Stimulated activated CD4-positive, alpha-beta T cell treated with anti-CD3 and anti-CD28 coated beads, TNF-alpha, amount 100 ng/mL, for 4 hours (primary cell): ENCODE data around the gene PSMB3.
A peak's percentile ranks its signal among the peaks of the same experiment; 100 is the strongest.

Source experiments
- DNase-seq, 3 experiments: peaks; one replicate each; pipeline ENCODE4 v3.0.0-alpha.2; 2020; ENCODE audit warnings: low read depth in 3 of 3

Gene PSMB3

DNA sequence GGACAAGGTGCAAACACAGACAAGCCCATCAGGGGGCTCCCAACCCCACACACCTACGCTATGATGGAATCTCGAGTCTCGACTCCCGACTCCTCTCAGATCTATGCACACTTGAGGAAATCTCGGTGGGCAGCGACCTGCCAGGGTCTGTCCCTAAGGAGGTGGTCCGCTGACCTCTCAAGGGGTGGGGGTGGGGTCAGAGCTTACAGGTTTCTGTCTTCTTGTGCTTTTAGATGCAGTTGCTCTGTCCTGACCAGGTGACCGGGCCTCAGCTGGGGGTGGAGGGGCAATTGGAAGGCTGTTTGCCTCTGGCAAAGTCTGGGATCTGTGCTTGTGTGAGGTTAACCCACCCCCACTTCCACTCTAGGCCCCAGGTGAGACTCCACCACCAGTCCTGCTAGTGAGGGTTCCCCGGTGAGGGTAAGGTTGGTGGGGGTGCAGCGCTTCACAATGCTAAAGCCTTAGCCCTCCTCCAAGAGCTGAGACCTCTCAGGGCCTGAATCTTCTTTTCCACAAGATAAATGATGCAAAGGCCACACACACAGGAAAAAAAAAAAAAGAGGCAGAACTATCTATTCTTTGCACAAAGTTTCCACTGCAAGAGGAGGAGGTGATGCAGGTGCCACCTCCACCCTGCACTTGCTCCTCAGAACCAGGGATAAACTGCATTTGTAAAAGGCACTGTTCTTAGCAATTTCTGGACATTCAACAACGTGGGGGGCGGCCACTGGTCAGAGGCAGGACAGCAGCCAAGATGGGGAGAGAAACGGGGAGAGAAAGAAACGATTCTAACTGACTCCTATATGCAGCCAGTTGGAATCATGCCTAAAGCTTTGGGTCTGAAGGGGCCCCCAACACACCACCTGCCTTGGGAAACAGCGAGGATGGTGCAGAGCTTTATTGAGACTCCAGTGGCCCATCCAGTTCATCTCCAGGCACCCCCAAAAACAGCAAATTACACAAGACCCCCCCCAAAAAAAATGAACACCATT is 18.3 kb upstream of the PSMB3 start:
- no peak for DNase-seq

DNA sequence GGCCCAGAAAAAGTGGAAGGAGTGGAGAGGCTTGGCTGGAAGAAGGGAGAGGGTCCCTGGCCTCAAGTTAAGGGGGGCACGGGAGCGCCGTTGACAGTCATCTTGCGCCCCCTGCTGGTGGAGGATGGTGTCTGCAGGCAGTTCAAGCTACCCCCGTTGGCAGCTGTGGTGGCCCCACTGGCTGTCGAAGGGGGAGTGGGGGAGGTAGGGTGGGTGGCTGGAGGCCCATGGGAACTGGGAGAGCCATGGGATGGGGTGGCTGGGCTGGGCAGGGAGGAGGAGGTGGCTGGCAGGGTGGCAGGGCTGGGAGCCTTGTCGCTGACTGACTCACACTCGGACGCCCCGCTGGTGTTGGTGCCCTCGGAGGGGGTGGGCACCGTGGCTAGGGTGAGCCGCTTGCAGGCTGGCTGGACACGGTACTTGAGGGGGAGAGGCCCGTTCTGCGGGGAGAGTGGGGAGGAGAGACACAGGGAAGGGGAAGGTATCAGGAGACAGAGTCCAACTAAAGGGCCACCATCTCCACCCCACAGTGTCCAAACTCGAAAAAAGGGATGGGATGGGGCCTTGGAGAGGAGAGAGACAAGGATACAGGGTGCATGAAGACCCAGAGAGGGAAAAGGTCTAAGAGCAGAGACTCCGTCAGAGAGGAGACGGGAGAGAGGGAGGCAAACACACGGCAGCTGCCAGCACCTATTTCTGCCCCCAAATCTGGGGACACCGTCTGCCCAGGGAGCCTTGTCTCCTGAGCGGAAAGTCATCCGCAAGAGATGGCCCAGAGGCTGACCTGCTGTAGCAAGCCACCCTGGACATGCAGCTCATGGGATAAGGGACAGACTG is 17.2 kb upstream of the PSMB3 start:
- peak; percentile 59 to 72 (median 70) for DNase-seq

DNA sequence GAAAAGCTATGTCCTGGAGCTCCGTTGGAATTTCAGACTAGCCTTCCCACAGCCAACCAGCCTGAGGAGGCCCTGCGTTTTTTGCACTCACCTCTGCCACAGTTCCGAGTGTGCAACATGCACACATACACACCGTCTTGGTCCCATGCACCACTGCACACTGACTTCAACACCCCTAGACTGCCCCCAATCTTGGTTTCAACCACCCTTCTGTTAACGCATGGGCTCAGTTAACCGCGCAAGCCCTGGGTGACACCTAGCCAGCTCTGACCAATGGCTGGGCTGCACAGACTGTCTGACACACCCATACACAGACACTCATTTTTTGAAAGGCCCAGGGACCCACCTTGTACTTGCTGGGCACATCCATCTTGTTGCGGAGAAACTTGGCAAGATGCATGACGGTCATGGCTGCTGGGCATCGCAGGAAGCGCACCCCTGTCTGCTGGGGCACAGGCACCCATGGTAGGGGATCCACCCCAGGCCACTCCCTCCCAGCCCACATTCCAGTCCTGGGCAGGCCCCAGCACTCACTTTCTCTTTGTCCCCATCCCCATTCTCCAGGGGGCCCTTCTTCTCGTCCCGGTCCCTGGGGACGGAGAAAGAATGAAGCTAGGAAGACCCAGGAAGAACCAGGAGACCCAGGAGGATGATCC is 14.4 kb upstream of the PSMB3 start:
- DNase-seq = no peak

DNA sequence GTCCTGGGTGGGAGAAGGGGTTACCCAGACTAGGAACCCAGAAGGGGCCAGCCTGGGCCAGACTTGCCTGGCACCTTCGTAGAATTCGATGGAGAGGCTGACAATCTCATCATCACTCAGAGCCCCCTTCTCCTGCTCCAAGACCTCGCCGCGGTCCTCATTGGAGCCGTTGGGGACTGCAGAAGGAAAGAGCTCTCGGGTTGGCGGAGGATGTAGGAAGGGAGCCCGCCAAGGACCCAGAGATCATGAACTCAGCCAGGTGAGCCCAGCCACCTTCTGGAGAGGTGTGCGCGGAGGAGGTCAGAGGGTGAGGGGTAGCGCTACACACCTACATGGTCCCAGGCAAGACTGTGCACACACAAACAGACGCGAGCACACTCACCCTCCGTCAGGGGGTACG is 13.9 kb upstream of the PSMB3 start:
- DNase-seq = no peak

DNA sequence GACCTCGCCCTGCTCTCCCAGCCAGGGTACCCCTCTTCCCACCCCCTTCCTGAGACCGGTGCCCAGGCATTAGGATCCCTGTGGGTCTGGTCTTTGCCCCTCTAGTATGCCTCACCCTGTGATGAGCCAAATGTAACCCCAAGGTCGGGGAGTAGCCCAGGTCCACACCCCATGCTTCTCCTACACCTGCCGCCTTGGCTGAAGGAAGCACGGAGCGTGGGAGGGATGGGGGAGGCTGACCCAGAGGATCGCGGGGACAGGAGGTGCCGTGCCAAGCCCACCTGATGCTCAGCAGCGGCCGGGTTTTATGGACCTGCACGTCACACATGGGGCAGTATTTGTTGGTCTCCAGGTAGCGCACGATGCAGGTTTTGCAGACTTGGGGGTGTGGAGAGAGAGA is 13.2 kb upstream of the PSMB3 start:
- DNase-seq = no peak

DNA sequence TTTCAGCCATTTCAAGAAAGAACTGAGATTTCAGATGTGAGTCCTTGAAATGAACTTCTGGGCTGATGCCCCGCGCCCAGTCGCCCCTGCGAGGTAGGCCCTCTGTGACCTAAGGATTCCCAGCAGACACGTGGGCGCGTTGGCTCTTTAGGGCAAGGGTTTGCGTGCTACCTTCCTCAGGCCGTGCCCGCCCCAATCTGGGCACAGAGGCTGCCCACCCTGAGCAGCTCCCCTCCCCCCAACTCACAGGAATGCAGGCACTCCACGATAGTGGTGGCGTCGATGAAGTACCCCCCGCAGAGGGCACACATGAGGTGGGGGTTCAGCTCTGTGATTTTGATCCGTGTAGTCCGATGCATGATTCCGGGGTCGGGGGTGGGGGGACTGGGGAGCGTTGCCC is 12.5 kb upstream of the PSMB3 start:
- no peak for DNase-seq

DNA sequence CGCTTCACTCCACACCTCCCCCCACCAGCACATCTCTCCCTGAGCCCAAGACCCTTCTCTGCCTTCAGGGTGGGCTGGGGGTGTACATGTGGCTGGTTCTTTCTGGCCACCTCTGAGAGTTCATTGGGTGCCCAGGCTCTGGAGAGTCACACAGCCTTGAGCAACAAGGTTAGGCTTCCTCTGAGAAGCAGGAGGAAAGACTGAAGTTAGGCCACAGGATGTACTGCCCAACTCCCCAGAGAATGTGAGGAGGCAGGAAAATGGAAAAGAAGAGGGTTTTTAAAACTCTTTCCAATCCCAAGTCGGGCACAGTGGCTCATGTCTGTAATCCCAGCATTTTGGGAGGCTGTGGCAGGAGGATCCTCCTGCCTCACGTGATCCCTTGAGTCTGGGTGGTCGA is 11.7 kb upstream of the PSMB3 start:
- DNase-seq = no peak

DNA sequence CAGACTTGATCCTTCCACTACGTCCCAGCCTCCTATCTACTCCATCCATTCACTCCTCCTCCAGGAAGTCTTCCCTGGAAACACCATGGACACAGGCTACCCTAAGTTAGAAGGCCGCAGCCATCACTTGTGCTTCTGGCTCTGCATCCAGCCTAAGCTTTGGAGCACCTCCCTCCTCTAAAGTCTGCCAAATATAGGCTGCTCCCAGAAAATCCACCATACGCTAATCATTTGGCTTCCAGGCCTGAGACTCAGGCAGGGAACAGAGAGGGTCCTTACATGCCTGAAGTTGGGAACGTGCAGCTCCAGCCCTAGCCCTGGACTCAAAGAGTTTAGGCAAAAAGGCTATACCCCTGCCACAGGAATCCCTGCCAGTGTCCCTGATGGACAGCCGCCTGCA is 11.1 kb upstream of the PSMB3 start:
- DNase-seq = no peak

DNA sequence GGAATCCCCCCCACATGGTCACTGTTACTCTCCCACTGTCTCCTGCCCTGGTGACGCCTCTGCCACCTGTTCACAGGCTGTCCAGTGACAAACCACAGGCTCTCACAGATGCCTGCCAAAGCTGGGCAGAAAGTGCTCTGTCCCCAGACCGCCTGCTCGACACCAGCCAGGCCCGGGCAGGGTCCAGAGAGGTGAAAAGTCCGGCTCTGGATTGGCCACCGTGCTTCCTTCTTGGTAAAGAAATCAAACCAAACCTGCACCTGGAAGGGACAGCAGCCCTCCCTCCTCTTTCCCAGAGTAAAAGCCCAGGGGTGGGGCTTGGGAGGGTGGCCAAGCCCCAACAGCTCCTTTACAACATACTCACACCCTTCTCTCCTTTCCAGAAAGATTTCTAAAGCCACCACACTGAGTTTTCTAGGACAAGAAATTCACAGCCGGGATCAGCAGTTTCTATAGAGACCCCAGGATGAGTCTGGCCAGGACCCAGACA is 10.6 kb upstream of the PSMB3 start:
- no peak for DNase-seq

DNA sequence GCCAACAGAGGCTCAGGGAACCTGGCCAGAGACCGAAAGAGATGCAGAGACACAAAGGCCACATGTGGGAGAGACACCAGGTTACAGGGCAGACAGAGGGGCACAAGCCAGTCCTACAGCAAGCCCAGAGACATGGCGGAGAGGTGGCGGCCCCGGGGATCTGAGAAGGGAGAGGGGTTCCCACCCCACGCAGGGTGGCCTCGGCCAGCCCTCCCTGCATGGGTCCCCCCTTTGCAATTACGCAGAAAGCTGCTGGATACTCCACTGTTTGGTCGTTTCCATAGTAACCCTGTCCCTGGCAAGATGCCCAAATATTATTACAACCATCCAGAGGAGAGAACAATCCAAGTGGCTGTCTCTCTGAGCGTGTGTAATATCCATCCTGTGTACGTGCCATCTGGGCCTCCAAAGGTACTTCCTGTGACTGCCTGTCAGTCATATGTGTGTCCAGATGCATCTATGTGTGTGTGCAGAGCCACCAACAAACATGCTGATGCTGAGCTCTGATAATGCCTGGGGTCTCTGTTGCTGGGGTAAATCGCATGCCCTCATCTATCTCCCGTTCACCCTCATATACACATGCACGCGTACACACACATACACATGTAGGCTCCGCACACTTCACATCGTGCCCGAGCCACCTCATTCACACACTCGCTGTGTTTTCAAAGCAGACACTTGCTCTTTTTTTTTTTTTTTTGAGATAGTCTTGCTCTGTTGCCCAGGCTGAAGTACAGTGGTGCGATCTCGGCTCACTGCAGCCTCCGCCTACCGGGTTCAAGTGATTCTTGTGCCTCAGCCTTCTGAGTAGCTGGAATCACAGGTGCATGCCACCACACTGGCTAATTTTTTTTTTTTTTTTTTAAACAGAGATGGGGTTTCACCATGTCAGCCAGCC is 9.9 kb upstream of the PSMB3 start:
- no peak for DNase-seq

DNA sequence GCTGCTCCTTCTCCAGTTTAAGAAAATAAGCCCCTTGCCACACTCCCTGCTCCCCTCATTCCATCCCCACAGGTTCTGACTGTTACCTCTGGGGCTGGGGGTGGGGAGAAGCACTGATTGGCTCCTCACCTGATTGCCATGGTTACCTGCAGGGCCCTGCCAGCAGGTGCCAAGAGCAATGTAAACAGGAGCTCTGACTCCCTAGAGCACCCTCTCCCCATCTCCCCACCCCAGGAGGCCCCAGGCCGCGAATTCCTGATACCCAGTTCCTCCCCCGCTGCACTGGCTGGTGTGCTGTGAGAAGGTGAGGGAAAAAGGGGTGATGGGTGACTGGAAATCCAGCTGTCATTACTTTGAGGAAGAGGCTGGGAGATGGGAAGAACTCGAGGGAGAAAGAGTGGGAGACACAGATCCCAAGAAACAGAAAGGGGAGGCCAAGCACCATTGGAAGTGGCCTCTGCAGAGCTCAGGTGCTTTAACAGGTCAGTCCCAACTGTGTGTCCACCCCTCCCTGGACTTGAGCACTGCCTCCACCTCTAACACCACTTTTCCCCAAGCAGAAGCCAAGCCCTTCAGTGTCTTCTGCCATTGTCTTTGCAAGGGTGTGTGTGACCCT is 8.9 kb upstream of the PSMB3 start:
- DNase-seq = no peak

DNA sequence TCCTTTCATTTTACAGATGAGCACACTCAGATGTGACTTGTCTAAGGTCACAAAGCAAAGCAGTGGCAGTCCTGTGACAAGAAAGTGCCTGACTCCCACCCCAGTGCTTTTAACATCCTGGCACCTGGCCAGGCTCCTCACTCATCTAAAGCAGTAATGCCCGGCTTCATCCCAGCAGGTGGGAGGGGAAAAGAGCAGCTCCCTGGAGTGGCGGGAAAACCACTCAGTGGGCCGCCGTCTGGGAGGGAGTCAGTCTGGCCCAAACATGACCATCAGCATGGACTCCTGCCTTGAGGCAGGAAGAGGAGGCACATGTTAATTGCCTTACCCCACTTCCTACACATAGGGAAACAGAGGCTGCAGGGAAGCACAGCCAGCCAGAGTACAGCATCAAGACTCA is 7.0 kb upstream of the PSMB3 start:
- DNase-seq = no peak

DNA sequence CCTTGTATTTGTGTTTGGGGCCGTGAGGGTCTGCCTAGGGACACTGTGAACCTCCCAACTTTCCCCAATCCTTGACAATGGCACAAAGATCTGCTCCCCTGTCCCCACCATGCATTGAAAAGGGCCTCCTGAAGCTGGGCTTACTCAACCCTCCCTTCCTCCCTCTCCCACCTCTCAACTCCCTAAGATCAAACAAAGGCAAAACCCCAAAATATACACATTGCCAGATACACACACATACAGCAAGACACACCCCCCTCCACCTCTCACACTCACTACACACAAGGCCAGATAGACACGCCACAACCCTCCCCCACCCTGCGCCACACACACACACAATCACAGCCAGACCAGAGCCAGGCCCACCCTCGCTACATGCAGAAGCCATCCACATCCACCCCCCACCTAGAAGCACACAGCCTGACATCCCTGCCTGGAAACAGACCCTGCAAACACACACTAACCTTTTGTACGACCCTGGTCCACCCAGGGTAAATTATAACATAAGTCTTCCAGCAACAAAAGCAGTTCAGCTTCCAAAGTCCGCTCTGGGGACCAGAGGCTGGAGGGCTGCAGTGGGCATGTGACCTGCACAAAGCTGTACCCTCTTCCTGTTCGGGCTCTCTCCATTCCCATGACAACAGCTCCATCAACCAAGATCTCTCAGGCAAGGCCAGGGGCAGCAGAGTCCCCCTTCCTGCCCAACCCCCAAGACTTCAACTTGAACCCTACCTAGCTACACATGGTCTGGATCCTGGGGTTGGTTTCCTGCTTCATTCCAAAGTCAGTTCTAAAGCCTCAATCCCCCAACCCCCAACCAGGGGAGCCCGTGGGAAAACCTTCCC is 6.3 kb upstream of the PSMB3 start:
- DNase-seq = no peak

DNA sequence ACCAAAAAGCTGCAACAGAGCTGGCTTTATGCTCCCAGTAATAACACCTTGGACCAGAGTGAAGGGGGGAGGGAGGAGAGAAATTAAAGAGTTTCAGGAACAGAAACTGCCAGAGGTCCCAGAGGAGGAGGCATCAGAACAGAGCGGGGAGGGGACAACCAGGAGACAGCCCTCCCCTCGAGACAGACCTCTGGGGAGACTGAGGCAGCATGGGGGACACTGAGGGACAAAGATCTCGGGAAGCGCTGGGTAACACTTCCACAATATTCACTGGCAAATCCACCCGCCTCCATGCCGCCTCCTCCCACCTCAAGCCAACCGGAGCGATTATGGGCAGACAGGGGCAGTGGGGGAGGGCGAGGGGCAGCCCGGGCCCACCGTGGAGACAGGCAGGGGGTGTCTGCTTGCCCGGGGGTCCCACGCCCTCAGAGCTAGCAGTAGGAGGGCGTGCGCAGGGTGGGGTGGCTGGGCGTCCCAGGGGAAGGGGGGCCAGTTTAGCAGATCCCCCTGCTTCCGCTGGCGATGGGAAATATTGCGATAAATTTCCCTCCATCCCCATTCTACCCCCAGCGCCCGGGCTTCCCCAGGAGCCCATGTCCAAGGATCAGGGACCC is 5.6 kb upstream of the PSMB3 start:
- DNase-seq = no peak

DNA sequence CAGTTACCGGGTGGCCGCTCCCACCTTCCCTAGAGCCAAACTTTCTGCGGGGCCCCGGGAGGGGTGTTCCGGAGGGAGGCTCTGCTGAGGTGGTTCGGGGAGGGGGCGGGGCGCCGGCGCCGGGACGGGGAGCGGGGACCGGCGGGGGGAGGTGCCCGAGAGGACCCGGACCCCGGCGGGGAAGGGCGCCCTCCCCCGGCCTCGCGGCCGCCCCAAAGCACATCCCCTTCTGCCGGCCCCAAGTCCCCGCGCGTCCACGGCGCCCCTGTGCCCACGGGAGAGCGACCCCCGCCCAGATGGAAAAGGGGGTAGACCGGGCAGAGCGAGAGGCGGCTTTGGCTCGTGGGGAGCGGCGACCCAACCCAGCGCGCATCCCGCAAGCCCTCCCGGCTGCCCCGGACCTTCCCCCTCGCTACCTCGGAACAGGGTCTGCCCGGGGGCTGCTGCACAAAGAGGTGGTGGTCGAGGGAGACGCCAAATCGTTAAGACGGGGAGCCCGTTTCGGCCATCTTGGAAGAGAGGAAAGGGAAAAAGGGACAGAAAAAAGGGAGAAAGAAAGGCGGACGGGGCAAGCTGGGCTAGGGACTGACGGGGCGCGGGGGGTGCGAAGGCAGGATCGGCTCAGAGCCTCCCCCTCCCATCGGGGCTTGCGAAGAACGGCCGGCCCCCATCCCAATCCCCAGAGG is 4.9 kb upstream of the PSMB3 start:
- DNase-seq = no peak

DNA sequence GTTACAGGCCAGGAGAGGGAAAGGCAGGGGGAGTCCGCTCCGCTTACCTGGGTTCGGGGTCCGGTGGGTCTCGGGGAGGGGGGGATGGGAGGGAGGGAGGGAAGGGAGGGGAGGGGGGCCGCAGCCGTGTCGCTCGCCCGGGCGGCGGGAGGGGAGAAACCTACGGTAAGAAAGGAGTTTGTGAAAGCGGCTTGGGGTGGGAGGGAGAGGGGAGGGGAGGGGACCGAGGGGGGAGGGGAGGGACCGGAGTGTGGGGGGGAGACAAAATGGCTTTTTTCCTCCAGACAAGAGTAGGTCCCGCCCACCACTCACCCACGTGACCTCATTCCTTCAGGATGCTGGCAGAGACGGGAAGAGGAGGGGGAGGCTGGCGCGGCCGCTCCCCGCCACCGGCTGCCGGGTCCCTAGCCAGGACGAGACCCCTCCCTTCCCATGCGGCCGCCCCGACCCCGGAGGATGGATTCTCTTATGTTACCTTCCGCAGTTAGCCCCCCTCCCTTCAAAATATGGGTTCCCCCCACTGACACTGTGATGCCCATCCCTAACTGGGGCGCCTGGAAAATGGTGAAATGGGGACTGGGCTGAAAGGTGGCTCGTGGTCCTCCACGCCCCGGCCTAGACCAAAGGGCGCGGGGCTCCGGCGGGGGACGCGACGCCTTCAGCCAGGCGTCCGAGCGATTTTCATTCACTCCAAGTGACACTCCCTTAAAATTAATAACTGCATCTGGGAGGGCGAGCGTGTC is 4.2 kb upstream of the PSMB3 start, which contains the start of gene PCGF2:
Gene PCGF2 (minus strand): TSS at position 188 of the 743 bp plus-strand sequence. CDS start 7,934 bp downstream, outside the sequence.
- no peak for DNase-seq

DNA sequence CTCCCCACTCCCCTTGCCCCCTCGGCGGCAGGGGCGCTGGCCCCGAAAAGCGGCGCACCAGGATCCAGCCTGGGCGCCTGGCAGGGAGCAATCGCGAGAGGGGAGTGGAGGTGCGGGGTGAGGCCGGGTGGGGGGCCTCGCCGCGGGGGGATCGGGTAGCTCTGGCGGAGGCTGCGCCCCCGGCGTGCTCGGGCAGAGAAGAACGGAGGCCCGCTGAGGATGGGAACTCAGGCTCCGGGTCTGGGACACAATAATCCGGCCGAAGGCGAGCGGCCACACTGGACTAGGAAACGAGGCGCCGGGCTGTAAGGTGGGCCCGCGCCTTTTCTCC is 3.7 kb upstream of the PSMB3 start:
- DNase-seq = no peak
